Adipocyte (in vitro differentiated cells): ENCODE measurements around the gene DPRX.

Source experiments
- DNase-seq: peaks from one replicate; pipeline ENCODE4 v3.0.0-alpha.2; 2015; ENCODE audit warnings: low read depth
- H3K27me3 ChIP-seq: replicated peaks from 2 replicates; pipeline ENCODE4 v1.7.0; 2013; ENCODE audit warnings: mild to moderate bottlenecking, low read length, moderate library complexity; ENCODE audit not compliant: control insufficient read depth, insufficient read depth
- H3K36me3 ChIP-seq: 2 replicates; pipeline ENCODE4 v1.7.0; 2013; ENCODE audit warnings: low read length, mild to moderate bottlenecking, moderate library complexity; ENCODE audit not compliant: control insufficient read depth, insufficient read depth, severe bottlenecking
- H3K4me1 ChIP-seq: 2 replicates; pipeline ENCODE4 v1.7.0; 2013; ENCODE audit warnings: mild to moderate bottlenecking, low read length, moderate library complexity; ENCODE audit not compliant: control insufficient read depth, insufficient read depth
- H3K4me3 ChIP-seq: 2 replicates; pipeline ENCODE4 v1.7.0; 2013; ENCODE audit warnings: mild to moderate bottlenecking, low read length, moderate library complexity
- H3K9ac ChIP-seq: 2 replicates; pipeline ENCODE4 v1.7.0; 2013; ENCODE audit warnings: mild to moderate bottlenecking, low read length, moderate library complexity
- H3K9me3 ChIP-seq: 2 replicates; pipeline ENCODE4 v1.7.0; 2013; ENCODE audit warnings: mild to moderate bottlenecking, low read length, moderate library complexity; ENCODE audit not compliant: control insufficient read depth

DPRX gene

GRCh38 chr19:53647350-53647749, 15.6 kb downstream of the DPRX start:
- no peak for DNase-seq
- Histone ChIP-seq H3K4me1 (no peaks in the 10 kb centered on the region), H3K9ac (no peak overlapping the region), H3K36me3 (no peaks in the 10 kb centered on the region), H3K9me3 (peaks cover 4% of the 10 kb centered on the region), H3K27me3 (no peaks in the 10 kb centered on the region), H3K4me3 (no peak overlapping the region)

- no peak for DNase-seq
- H3K9ac ChIP-seq: no peak overlapping the region
- no peak overlapping the region for H3K4me3 ChIP-seq
- peaks cover 4% of the 10 kb centered on the region for H3K9me3 ChIP-seq
- no peaks in the 10 kb centered on the region for H3K4me1 ChIP-seq
- no peaks in the 10 kb centered on the region for H3K36me3 ChIP-seq
- no peaks in the 10 kb centered on the region for H3K27me3 ChIP-seq
Observed at GRCh38 chr19:53647792-53648191, 16.0 kb downstream of the DPRX start.

GRCh38 chr19:53649746-53650593, 18.2 kb downstream of the DPRX start:
- peaks cover 6% of the 10 kb centered on the region for H3K9me3 ChIP-seq
- H3K36me3 ChIP-seq: no peaks in the 10 kb centered on the region
- H3K9ac ChIP-seq: no peak overlapping the region
- H3K4me1 ChIP-seq: no peaks in the 10 kb centered on the region
- no peak overlapping the region for H3K4me3 ChIP-seq
- H3K27me3 ChIP-seq: no peaks in the 10 kb centered on the region
- no peak for DNase-seq

- DNase-seq: no peak
Observed at GRCh38 chr19:53652476-53652875, 20.7 kb downstream of the DPRX start.

GRCh38 chr19:53655042-53655665, 23.4 kb downstream of the DPRX start:
- Histone ChIP-seq H3K9me3 (peaks cover 10% of the 10 kb centered on the region), H3K4me1 (no peaks in the 10 kb centered on the region), H3K4me3 (no peak overlapping the region), H3K9ac (no peak overlapping the region), H3K36me3 (no peaks in the 10 kb centered on the region), H3K27me3 (no peaks in the 10 kb centered on the region)
- no peak for DNase-seq

More at GRCh38 chr19:53652476-53652875, 20.7 kb downstream of the DPRX start:
- H3K9me3 ChIP-seq: peaks cover 14% of the 10 kb centered on the region
- no peaks in the 10 kb centered on the region for H3K4me1 ChIP-seq
- no peak overlapping the region for H3K9ac ChIP-seq
- no peaks in the 10 kb centered on the region for H3K36me3 ChIP-seq
- no peaks in the 10 kb centered on the region for H3K27me3 ChIP-seq
- no peak overlapping the region for H3K4me3 ChIP-seq

- no peak for DNase-seq
- H3K36me3 ChIP-seq: no peaks in the 10 kb centered on the region
- H3K9ac ChIP-seq: no peak overlapping the region
- no peak overlapping the region for H3K4me3 ChIP-seq
- peaks cover 10% of the 10 kb centered on the region for H3K9me3 ChIP-seq
- no peaks in the 10 kb centered on the region for H3K4me1 ChIP-seq
- no peaks in the 10 kb centered on the region for H3K27me3 ChIP-seq
Observed at GRCh38 chr19:53657330-53657729, 25.5 kb downstream of the DPRX start.

GRCh38 chr19:53657778-53658177, 26.0 kb downstream of the DPRX start:
- H3K9me3 ChIP-seq: peaks cover 10% of the 10 kb centered on the region
- no peak for DNase-seq
- H3K4me1 ChIP-seq: no peaks in the 10 kb centered on the region
- H3K9ac ChIP-seq: no peak overlapping the region
- H3K27me3 ChIP-seq: no peaks in the 10 kb centered on the region
- H3K36me3 ChIP-seq: no peaks in the 10 kb centered on the region
- H3K4me3 ChIP-seq: no peak overlapping the region

- Histone ChIP-seq H3K4me3 (no peak overlapping the region), H3K9me3 (peaks cover 10% of the 10 kb centered on the region), H3K27me3 (no peaks in the 10 kb centered on the region), H3K4me1 (no peaks in the 10 kb centered on the region), H3K36me3 (no peaks in the 10 kb centered on the region), H3K9ac (no peak overlapping the region)
- DNase-seq: peak; percentile 18
Observed at GRCh38 chr19:53659292-53659691, 27.5 kb downstream of the DPRX start.

- no peaks in the 10 kb centered on the region for H3K4me1 ChIP-seq
- DNase-seq: no peak
- H3K36me3 ChIP-seq: no peaks in the 10 kb centered on the region
- H3K4me3 ChIP-seq: no peak overlapping the region
- H3K9me3 ChIP-seq: peaks cover 2% of the 10 kb centered on the region
- no peak overlapping the region for H3K9ac ChIP-seq
- no peaks in the 10 kb centered on the region for H3K27me3 ChIP-seq
Observed at GRCh38 chr19:53660584-53660983, 28.8 kb downstream of the DPRX start.

- no peaks in the 10 kb centered on the region for H3K36me3 ChIP-seq
- H3K9ac ChIP-seq: no peak overlapping the region
- H3K4me1 ChIP-seq: no peaks in the 10 kb centered on the region
- DNase-seq: no peak
- H3K4me3 ChIP-seq: no peak overlapping the region
- H3K27me3 ChIP-seq: no peaks in the 10 kb centered on the region
- H3K9me3 ChIP-seq: no peaks in the 10 kb centered on the region
Observed at GRCh38 chr19:53662209-53662608, 30.4 kb downstream of the DPRX start.

GRCh38 chr19:53664152-53664551, 32.4 kb downstream of the DPRX start:
- no peaks in the 10 kb centered on the region for H3K4me1 ChIP-seq
- no peaks in the 10 kb centered on the region for H3K36me3 ChIP-seq
- H3K9ac ChIP-seq: no peak overlapping the region
- no peak for DNase-seq
- no peaks in the 10 kb centered on the region for H3K27me3 ChIP-seq
- H3K4me3 ChIP-seq: no peak overlapping the region
- no peaks in the 10 kb centered on the region for H3K9me3 ChIP-seq
